NCI-H2171 (cell line): ENCODE results near the gene IFT52.

Experiments
- DNase-seq: peaks from one replicate; lab custom pipeline; 2025; lab: John Stamatoyannopoulos, UW

Gene IFT52

GRCh38 chr20:43690943-43691598, 100.3 kb downstream of the IFT52 start:
- no peak for DNase-seq

GRCh38 chr20:43691928-43692524, 101.3 kb downstream of the IFT52 start:
- DNase-seq, result no peak

GRCh38 chr20:43694763-43695162, 104.0 kb downstream of the IFT52 start:
- no peak for DNase-seq

- no peak for DNase-seq
Observed at GRCh38 chr20:43695571-43695970, 104.8 kb downstream of the IFT52 start.
